H9 (cell line): ENCODE results near the gene SLC29A1. TPM values are rescaled to one million over a fixed set of nuclear protein-coding genes. Genes with fewer than 3 reads are reported as not detected.

Experiments used
- DNase-seq: peaks from one replicate; pipeline ENCODE4 v3.0.0-alpha.2; 2017
- H2AFZ ChIP-seq: one replicate; pipeline ENCODE4 v1.6.1; 2013; ENCODE audit warnings: mild to moderate bottlenecking, low read length, control low read depth, moderate library complexity
- H2AK5ac ChIP-seq: 2 replicates; pipeline ENCODE4 v1.6.1; 2013; ENCODE audit warnings: low read length, control low read depth, mixed read lengths; ENCODE audit not compliant: insufficient read length
- H2BK120ac ChIP-seq: one replicate; pipeline ENCODE4 v1.6.1; 2013; ENCODE audit warnings: low read depth, mild to moderate bottlenecking, low read length, control low read depth, inconsistent platforms; ENCODE audit not compliant: poor library complexity, severe bottlenecking
- H2BK12ac ChIP-seq: 2 replicates; pipeline ENCODE4 v1.6.1; 2013; ENCODE audit warnings: low read length, control low read depth, mixed read lengths, low read depth; ENCODE audit not compliant: insufficient read length
- H2BK15ac ChIP-seq: 2 replicates; pipeline ENCODE4 v1.6.1; 2013; ENCODE audit warnings: low read depth, low read length, control low read depth
- H2BK20ac ChIP-seq: one replicate; pipeline ENCODE4 v1.6.1; 2013; ENCODE audit warnings: low read depth, mild to moderate bottlenecking, low read length, control low read depth, inconsistent platforms; ENCODE audit not compliant: poor library complexity, severe bottlenecking
- H2BK5ac ChIP-seq: 2 replicates; pipeline ENCODE4 v1.6.1; 2013; ENCODE audit warnings: low read length, control low read depth, mixed read lengths; ENCODE audit not compliant: insufficient read length
- H3K14ac ChIP-seq: 2 replicates; pipeline ENCODE4 v1.6.1; 2013; ENCODE audit warnings: low read length, control low read depth; ENCODE audit not compliant: insufficient read depth
- H3K18ac ChIP-seq: 2 replicates; pipeline ENCODE4 v1.6.1; 2013; ENCODE audit warnings: low read depth, mild to moderate bottlenecking, mixed read lengths, low read length, control low read depth; ENCODE audit not compliant: insufficient read length
- H3K23ac ChIP-seq: 2 replicates; pipeline ENCODE4 v1.6.1; 2013; ENCODE audit warnings: low read length, control low read depth, mixed read lengths, low read depth; ENCODE audit not compliant: insufficient read length
- H3K23me2 ChIP-seq: 2 replicates; pipeline ENCODE4 v1.6.1; 2013; ENCODE audit warnings: low read depth, mild to moderate bottlenecking, mixed read lengths, low read length, control low read depth; ENCODE audit not compliant: insufficient read length, poor library complexity, severe bottlenecking
- H3K27ac ChIP-seq: 2 replicates; pipeline ENCODE4 v1.5.1; 2013; ENCODE audit warnings: low read length, control low read depth, mixed read lengths, low read depth; ENCODE audit not compliant: insufficient read length
- H3K27me3 ChIP-seq: 2 replicates; pipeline ENCODE4 v1.6.1; 2013; ENCODE audit warnings: low read length, control low read depth, inconsistent platforms; ENCODE audit not compliant: insufficient read depth
- H3K4ac ChIP-seq: 2 replicates; pipeline ENCODE4 v1.6.1; 2013; ENCODE audit warnings: low read depth, mild to moderate bottlenecking, control low read depth, inconsistent platforms, low read length, moderate library complexity
- H3K4me1 ChIP-seq: 2 replicates; pipeline ENCODE4 v1.6.1; 2013; ENCODE audit warnings: low read length, control low read depth, inconsistent platforms; ENCODE audit not compliant: insufficient read depth
- H3K4me2 ChIP-seq: 2 replicates; pipeline ENCODE4 v1.6.1; 2013; ENCODE audit warnings: low read length, control low read depth, mixed read lengths; ENCODE audit not compliant: insufficient read length, insufficient read depth
- H3K56ac ChIP-seq: 2 replicates; pipeline ENCODE4 v1.6.1; 2013; ENCODE audit warnings: low read depth, mild to moderate bottlenecking, mixed read lengths, low read length, control low read depth; ENCODE audit not compliant: insufficient read length
- H3K79me1 ChIP-seq: 2 replicates; pipeline ENCODE4 v1.6.1; 2013; ENCODE audit warnings: low read depth, mild to moderate bottlenecking, moderate library complexity, low read length, control low read depth, inconsistent platforms; ENCODE audit not compliant: insufficient read depth, poor library complexity, severe bottlenecking
- H3K79me2 ChIP-seq: 2 replicates; pipeline ENCODE4 v1.6.1; 2013; ENCODE audit warnings: low read length, control low read depth, inconsistent platforms; ENCODE audit not compliant: insufficient read depth
- H3K9ac ChIP-seq: 2 replicates; pipeline ENCODE4 v1.6.1; 2013; ENCODE audit warnings: low read length, control low read depth, mixed read lengths; ENCODE audit not compliant: insufficient read length; ENCODE audit errors: extremely low read depth
- H3K9me3 ChIP-seq: one replicate; pipeline ENCODE4 v1.6.1; 2013; ENCODE audit warnings: low read depth, low read length, inconsistent platforms; ENCODE audit not compliant: control insufficient read depth
- H3T11ph ChIP-seq: one replicate; pipeline ENCODE4 v1.6.1; 2013; ENCODE audit warnings: mild to moderate bottlenecking, low read length, control low read depth, inconsistent platforms
- H4K20me1 ChIP-seq: one replicate; pipeline ENCODE4 v1.6.1; 2013; ENCODE audit not compliant: control insufficient read depth, insufficient read length, insufficient read depth
- H4K5ac ChIP-seq: 2 replicates; pipeline ENCODE4 v1.6.1; 2013; ENCODE audit warnings: low read depth, mild to moderate bottlenecking, mixed read lengths, low read length, control low read depth; ENCODE audit not compliant: insufficient read length
- H4K8ac ChIP-seq: replicated peaks from 2 replicates; pipeline ENCODE4 v1.6.1; 2013; ENCODE audit warnings: low read length, control low read depth, mixed read lengths, low read depth; ENCODE audit not compliant: insufficient read length
- H4K91ac ChIP-seq: 2 replicates; pipeline ENCODE4 v1.6.1; 2013; ENCODE audit warnings: low read depth, mild to moderate bottlenecking, moderate library complexity, mixed read lengths, low read length, control low read depth; ENCODE audit not compliant: insufficient read length
- H3K27ac Mint-ChIP-seq, 3 experiments: 2 replicates in 2 of 3; 3 replicates in 1 of 3; pipeline ENCODE4 v1.8.0; 2020 to 2021; ENCODE audit warnings: mixed read lengths in 3 of 3, mild to moderate bottlenecking in 1 of 3, moderate library complexity in 1 of 3
- H3K27me3 Mint-ChIP-seq: 2 replicates; pipeline ENCODE4 v1.8.0; 2021; ENCODE audit warnings: low read depth, mild to moderate bottlenecking, moderate library complexity, mixed read lengths
- H3K36me3 Mint-ChIP-seq, 3 experiments: 2 replicates in 2 of 3; 3 replicates in 1 of 3; pipeline ENCODE4 v1.8.0; 2020 to 2021; ENCODE audit warnings: low read depth in 3 of 3, mixed read lengths in 3 of 3; ENCODE audit not compliant: insufficient read depth in 1 of 3
- H3K4me1 Mint-ChIP-seq, 2 experiments: 2 replicates each; pipeline ENCODE4 v1.8.0; 2020; ENCODE audit warnings: mixed read lengths in 2 of 2
- H3K4me3 Mint-ChIP-seq, 2 experiments: 2 replicates in 1 of 2; 3 replicates in 1 of 2; pipeline ENCODE4 v1.8.0; 2020 to 2021; ENCODE audit warnings: mild to moderate bottlenecking in 2 of 2, mixed read lengths in 2 of 2, moderate library complexity in 1 of 2
- H3K9me3 Mint-ChIP-seq, 2 experiments: 2 replicates in 1 of 2; 3 replicates in 1 of 2; pipeline ENCODE4 v1.8.0; 2020; ENCODE audit warnings: mild to moderate bottlenecking in 2 of 2, mixed read lengths in 2 of 2, moderate library complexity in 1 of 2
- CTCF ChIP-seq: fragments of 200-600 bp; sonication (generic); conservative IDR thresholded peaks from 3 replicates; pipeline ENCODE4 v1.8.0; 2021; ENCODE audit warnings: antibody characterized with exemption, mild to moderate bottlenecking
- WGBS: extraction: QIAGEN DNeasy Blood & Tissue Kit; methylation state at CpG from one replicate; pipeline ENCODE4 v1.1.7; 2013; ENCODE audit warnings: missing lambda C conversion rate, low lambda C conversion rate, mixed read lengths; ENCODE audit not compliant: insufficient read length; ENCODE audit errors: extremely low coverage; 5-methylcytosine and 5-hydroxymethylcytosine counted together
- total RNA-seq: library from RNA; stranded (reverse); gene quantifications from 2 replicates; pipeline ENCODE4 v1.2.1, GENCODE V29; 2021

SLC29A1 gene
- total RNA-seq, 1 experiment from 2014 or later: 124 TPM

GRCh38 chr6:44201200-44201599 lies 22.2 kb upstream of the SLC29A1 start:
- Histone ChIP-seq H2BK20ac (no peak overlapping the region), H4K91ac (no peak overlapping the region), H3K27ac (no peak overlapping the region), H2BK5ac (no peak overlapping the region), H3K56ac (no peak overlapping the region), H3K23me2 (no peaks in the 10 kb centered on the region), H3K18ac (peak overlapping the region; percentile 51), H3T11ph (no peak overlapping the region), H3K4ac (no peak overlapping the region), H3K79me1 (no peaks in the 10 kb centered on the region), H3K27me3 (no peaks in the 10 kb centered on the region), H2BK15ac (no peak overlapping the region), H3K4me1 (peaks cover 18% of the 10 kb centered on the region; the same call in 1 of the 2 replicates), H3K4me2 (no peak overlapping the region), H2BK120ac (no peak overlapping the region), H3K9ac (no peak overlapping the region), H4K20me1 (peaks cover 3% of the 10 kb centered on the region), H3K23ac (no peak overlapping the region), H4K8ac (no peak overlapping the region), H2AK5ac (no peak overlapping the region), H3K14ac (peak overlapping the region; percentile 53), H2BK12ac (peak overlapping the region; percentile 94), H4K5ac (no peak overlapping the region), H3K9me3 (no peaks in the 10 kb centered on the region), H2AFZ (no peak overlapping the region), H3K79me2 (no peaks in the 10 kb centered on the region)
- H3K27me3 Mint-ChIP-seq: no peaks in the 10 kb centered on the region; the same call in 1 of the 2 replicates
- DNase-seq: no peak
- peak overlapping the region in 1 of 2 experiments; percentile 56; a peak in 2 of 5 replicates for H3K4me3 Mint-ChIP-seq
- WGBS: no CpG with 5 or more reads among the region's 3 CpGs
- H3K4me1 Mint-ChIP-seq: peaks cover 46 to 47% of the 10 kb centered on the region in 2 experiments
- peak overlapping the region; percentile 49 to 97 (median 94); a peak in 4 of 7 replicates for H3K27ac Mint-ChIP-seq
- TF ChIP-seq CTCF: no peak
- no peaks in the 10 kb centered on the region; a peak in 1 of 7 replicates for H3K36me3 Mint-ChIP-seq
- no peaks in the 10 kb centered on the region for H3K9me3 Mint-ChIP-seq
